ENCODE measurements around the gene HIGD1A.
A peak's percentile ranks its signal among the peaks of the same experiment; 100 is the strongest.

HIGD1A gene

GRCh38 chr3:42755681-42756578, 48.4 kb downstream of the HIGD1A start:
- no peak overlapping the region for H3K4me3 ChIP-seq (ENCODE audit: low read length)
- DNase-seq (ENCODE audit: low read depth): peak; percentile 35
- TF ChIP-seq, protein P1, sequence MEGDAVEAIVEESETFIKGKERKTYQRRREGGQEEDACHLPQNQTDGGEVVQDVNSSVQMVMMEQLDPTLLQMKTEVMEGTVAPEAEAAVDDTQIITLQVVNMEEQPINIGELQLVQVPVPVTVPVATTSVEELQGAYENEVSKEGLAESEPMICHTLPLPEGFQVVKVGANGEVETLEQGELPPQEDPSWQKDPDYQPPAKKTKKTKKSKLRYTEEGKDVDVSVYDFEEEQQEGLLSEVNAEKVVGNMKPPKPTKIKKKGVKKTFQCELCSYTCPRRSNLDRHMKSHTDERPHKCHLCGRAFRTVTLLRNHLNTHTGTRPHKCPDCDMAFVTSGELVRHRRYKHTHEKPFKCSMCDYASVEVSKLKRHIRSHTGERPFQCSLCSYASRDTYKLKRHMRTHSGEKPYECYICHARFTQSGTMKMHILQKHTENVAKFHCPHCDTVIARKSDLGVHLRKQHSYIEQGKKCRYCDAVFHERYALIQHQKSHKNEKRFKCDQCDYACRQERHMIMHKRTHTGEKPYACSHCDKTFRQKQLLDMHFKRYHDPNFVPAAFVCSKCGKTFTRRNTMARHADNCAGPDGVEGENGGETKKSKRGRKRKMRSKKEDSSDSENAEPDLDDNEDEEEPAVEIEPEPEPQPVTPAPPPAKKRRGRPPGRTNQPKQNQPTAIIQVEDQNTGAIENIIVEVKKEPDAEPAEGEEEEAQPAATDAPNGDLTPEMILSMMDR (conservative IDR thresholded peaks at IDR 0.05; ENCODE audit: low read length): peak; percentile 62

DNA sequence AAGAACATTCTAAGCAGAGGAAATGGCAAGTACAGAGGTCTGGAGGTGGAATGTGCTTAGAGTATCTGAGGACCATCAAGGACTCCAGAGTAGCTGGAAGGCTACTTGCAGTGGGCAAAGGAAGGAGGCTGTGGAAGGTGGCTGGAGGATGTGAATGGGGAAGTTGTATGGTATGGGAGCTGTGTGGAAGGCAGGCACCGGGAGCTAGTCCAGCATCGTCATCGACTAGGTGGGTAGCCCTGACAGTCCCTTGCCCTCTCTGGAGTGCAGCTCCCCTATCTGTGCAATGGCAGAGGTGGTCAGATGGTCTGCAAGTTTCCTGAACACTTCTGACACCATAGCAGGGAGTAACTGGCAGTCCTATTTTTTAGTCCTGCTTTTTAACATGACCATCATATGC, 50.5 kb downstream of the HIGD1A start:
- H3K4me3 ChIP-seq (ENCODE audit: low read length): no peak overlapping the region
- TF ChIP-seq, protein P1 (conservative IDR thresholded peaks at IDR 0.05; ENCODE audit: low read length): no peak
- DNase-seq (ENCODE audit: low read depth): no peak

GRCh38 chr3:42752961-42753360, 51.3 kb downstream of the HIGD1A start:
- TF ChIP-seq, protein P1 (conservative IDR thresholded peaks at IDR 0.05; ENCODE audit: low read length): no peak
- no peak for DNase-seq (ENCODE audit: low read depth)
- H3K4me3 ChIP-seq (ENCODE audit: low read length): no peak overlapping the region

DNA sequence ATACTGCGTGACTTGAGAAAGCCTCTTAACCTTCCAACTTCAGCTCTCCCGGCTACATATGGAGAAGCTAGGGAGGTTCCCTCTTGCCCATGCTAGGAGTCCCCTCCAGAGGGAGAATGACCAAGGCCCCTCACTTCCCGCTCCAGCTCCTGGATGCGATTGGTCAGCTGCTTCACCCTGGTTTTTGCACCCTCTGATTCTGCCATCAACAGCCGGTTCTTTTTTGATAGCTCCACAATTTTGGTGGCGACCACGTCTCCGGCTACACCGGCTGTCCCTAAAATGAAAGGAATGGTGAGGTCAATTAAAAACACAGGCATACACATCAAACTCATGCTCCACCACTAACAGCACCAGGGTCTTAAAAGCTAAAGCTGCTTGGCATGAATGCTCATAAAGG, 51.8 kb downstream of the HIGD1A start:
- H3K4me3 ChIP-seq (ENCODE audit: low read length): no peak overlapping the region
- TF ChIP-seq, protein P1 (conservative IDR thresholded peaks at IDR 0.05; ENCODE audit: low read length): no peak
- DNase-seq (ENCODE audit: low read depth): no peak

- H3K4me3 ChIP-seq (ENCODE audit: low read length): no peak overlapping the region
- TF ChIP-seq, protein P1 (conservative IDR thresholded peaks at IDR 0.05; ENCODE audit: low read length): no peak
- no peak for DNase-seq (ENCODE audit: low read depth)
Measured at GRCh38 chr3:42751609-42752008, 52.7 kb downstream of the HIGD1A start.

- TF ChIP-seq, protein P1 (conservative IDR thresholded peaks at IDR 0.05; ENCODE audit: low read length): no peak
- DNase-seq (ENCODE audit: low read depth): no peak
- no peak overlapping the region for H3K4me3 ChIP-seq (ENCODE audit: low read length)
Measured at GRCh38 chr3:42750834-42751233, 53.5 kb downstream of the HIGD1A start.

GRCh38 chr3:42749753-42750231, 54.5 kb downstream of the HIGD1A start:
- DNase-seq (ENCODE audit: low read depth): peak; percentile 24
- TF ChIP-seq, protein P1 (conservative IDR thresholded peaks at IDR 0.05; ENCODE audit: low read length): peak; percentile 57
- H3K4me3 ChIP-seq (ENCODE audit: low read length): no peak overlapping the region
